Astrocyte (in vitro differentiated cells and primary cell): ENCODE data around the gene CHCHD3.

Source experiments
- EZH2 ChIP-seq: IDR thresholded peaks from 2 replicates; pipeline ENCODE4 v1.6.1; 2012; ENCODE audit warnings: mild to moderate bottlenecking, low read length, inconsistent platforms; ENCODE audit not compliant: insufficient read depth
- TF ChIP-seq, protein P1 (sequence below): IDR thresholded peaks from 2 replicates; pipeline ENCODE4 v1.5.1; 2011; ENCODE audit warnings: low read depth, mild to moderate bottlenecking, inconsistent platforms, low read length, moderate library complexity; ENCODE audit not compliant: insufficient read depth

DNA sequence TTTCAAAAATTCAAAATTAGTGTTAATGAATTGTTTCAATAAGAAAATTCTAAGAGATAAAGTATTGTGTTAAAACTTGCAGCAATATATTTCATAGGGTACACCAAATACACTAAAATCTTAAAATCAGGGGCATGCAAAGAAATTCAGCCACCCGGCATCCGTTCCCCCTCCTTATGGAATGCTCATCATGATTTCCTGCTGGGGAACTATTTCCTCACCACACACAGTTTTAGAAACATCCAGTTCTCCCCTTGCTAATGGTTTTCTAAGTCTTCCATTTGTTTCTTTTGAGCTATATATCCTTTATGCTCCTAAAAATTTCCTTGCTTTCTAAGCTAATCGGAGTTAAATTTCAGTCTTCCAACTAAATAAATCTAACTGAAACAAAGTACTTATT lies 60.7 kb downstream of the CHCHD3 start:
- TF ChIP-seq, protein P1, sequence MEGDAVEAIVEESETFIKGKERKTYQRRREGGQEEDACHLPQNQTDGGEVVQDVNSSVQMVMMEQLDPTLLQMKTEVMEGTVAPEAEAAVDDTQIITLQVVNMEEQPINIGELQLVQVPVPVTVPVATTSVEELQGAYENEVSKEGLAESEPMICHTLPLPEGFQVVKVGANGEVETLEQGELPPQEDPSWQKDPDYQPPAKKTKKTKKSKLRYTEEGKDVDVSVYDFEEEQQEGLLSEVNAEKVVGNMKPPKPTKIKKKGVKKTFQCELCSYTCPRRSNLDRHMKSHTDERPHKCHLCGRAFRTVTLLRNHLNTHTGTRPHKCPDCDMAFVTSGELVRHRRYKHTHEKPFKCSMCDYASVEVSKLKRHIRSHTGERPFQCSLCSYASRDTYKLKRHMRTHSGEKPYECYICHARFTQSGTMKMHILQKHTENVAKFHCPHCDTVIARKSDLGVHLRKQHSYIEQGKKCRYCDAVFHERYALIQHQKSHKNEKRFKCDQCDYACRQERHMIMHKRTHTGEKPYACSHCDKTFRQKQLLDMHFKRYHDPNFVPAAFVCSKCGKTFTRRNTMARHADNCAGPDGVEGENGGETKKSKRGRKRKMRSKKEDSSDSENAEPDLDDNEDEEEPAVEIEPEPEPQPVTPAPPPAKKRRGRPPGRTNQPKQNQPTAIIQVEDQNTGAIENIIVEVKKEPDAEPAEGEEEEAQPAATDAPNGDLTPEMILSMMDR: no peak
- TF ChIP-seq EZH2: no peak
